Upper lobe of left lung (tissue), 6 donors: Measurements from ENCODE around the gene SPRED3. TPM values are rescaled to one million over a fixed set of nuclear protein-coding genes. Genes with fewer than 3 reads are reported as not detected.

Experiments
- ATAC-seq, 2 donors: fragments of 200-7000 bp; cut with Tn5 transposase; one replicate each; pipeline ENCODE4 v1.9.1; 2022; ENCODE audit warnings: mild to moderate bottlenecking in 2 of 2, moderate library complexity in 2 of 2; ENCODE audit not compliant: low FRiP score in 2 of 2
- DNase-seq, 2 donors: peaks; one replicate each; pipeline ENCODE4 v3.0.0-alpha.2; 2019 to 2020
- H3K27ac ChIP-seq, 4 donors: fragments of 200-600 bp; sonication (generic); one replicate each; pipeline ENCODE4 v1.5.1; 2016 to 2019
- H3K27me3 ChIP-seq, 4 donors: fragments of 200-600 bp; sonication (generic); one replicate each; pipeline ENCODE4 v1.5.1; 2017 to 2019
- H3K36me3 ChIP-seq, 4 donors: fragments of 200-600 bp; sonication (generic); one replicate each; pipeline ENCODE4 v1.5.1; 2016 to 2019
- H3K4me1 ChIP-seq, 4 donors: fragments of 200-600 bp; sonication (generic); one replicate each; pipeline ENCODE4 v1.5.1; 2018 to 2019
- H3K4me3 ChIP-seq, 4 donors: fragments of 200-600 bp; sonication (generic); one replicate each; pipeline ENCODE4 v1.5.1; 2017 to 2019; ENCODE audit warnings: mild to moderate bottlenecking in 2 of 4, moderate library complexity in 1 of 4
- H3K9me3 ChIP-seq, 4 donors: fragments of 200-600 bp; sonication (generic); one replicate each; pipeline ENCODE4 v1.5.1; 2018 to 2019
- EP300 ChIP-seq, 4 donors: sonication (generic); formaldehyde crosslinking; IDR thresholded peaks; one replicate each; pipeline ENCODE4 v1.5.1; 2017; ENCODE audit warnings: antibody characterized with exemption in 4 of 4, control low read depth in 2 of 4
- POLR2A ChIP-seq, 4 donors: fragments of 450-650 bp; IDR thresholded peaks; one replicate each; pipeline ENCODE4 v1.5.1; 2016 to 2017; ENCODE audit warnings: antibody characterized with exemption in 4 of 4, mild to moderate bottlenecking in 2 of 4
- POLR2AphosphoS5 ChIP-seq, 2 donors: sonication (generic); formaldehyde crosslinking; IDR thresholded peaks; one replicate each; pipeline ENCODE4 v1.5.1; 2017; ENCODE audit warnings: antibody characterized with exemption in 2 of 2
- WGBS, 2 donors: methylation state at CpG; one replicate each; pipeline ENCODE4 v1.1.5; 2017 to 2018; 5-methylcytosine and 5-hydroxymethylcytosine counted together
- total RNA-seq, 6 donors: library from RNA; depleted of rRNA in 4 of 6; stranded (reverse); fragments of >200 nt in 4 of 6; gene quantifications; one replicate each; pipeline versions ENCODE4 v1.1.0 to v1.2.1, GENCODE V29; 2016 to 2021
- TF ChIP-seq, protein P1 (sequence below), 6 experiments: fragments of 450-650 bp in 4 of 6; fragments of 200-600 bp in 2 of 6; sonication (generic) in 2 of 6; IDR thresholded peaks; one replicate each; pipeline ENCODE4 v1.5.1; 2016 to 2019; ENCODE audit warnings: antibody characterized with exemption in 6 of 6
- donor health status: DM: no; HTN: no; CAD: no; lungs with moderate emphysema.
- donor health status: DM: no; HTN: yes; CAD: no; lungs with severe emphysema.

SPRED3 gene
- total RNA-seq, 6 donors from 2014 or later = 0.11 to 2.1 (median 0.85) TPM

DNA sequence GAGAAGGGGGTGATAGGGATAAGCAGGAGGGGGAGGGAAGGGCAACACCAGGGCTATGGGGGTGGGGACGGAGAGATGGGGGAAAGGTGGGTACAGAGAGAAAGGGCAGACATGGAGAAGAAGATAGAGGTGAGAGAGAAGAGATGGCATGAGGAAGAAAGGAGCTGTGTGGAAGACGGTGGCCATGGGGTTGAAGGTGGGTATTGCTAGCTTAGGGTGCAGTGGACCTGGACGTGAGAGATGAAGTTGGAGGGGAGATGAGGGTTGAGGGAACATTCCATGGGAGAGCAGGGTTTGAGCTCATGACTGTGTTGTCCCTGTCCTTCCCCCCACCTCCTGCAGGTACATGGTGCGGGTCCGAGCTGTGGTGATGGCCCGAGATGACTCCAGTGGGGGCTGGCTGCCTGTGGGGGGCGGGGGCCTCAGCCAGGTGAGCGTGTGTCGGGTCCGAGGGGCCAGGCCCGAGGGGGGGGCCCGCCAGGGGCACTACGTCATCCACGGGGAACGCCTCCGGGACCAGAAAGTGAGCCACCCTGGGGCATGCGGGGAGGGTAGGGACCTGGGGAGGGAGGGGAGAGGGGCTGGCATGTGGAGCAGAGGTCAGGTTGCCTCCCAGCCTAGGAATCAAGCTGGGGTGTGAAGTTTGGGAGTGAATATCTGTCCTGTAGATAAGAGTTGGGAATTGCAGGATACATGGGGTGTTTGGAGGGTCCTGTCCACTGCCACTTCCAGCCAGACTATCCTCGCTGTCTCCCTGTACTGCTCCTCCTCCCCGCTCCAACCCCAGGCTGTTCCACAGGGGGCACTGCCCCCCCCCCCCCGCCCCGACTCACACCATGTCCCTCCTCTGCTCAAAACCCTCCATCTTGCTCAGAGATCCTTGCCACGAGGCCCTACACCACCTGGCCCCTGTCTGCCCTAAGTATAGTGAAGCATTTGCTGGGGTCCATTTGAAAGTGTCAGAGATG lies 1.7 kb downstream of the SPRED3 start:
- no peak overlapping the region for H3K4me3 ChIP-seq

DNA sequence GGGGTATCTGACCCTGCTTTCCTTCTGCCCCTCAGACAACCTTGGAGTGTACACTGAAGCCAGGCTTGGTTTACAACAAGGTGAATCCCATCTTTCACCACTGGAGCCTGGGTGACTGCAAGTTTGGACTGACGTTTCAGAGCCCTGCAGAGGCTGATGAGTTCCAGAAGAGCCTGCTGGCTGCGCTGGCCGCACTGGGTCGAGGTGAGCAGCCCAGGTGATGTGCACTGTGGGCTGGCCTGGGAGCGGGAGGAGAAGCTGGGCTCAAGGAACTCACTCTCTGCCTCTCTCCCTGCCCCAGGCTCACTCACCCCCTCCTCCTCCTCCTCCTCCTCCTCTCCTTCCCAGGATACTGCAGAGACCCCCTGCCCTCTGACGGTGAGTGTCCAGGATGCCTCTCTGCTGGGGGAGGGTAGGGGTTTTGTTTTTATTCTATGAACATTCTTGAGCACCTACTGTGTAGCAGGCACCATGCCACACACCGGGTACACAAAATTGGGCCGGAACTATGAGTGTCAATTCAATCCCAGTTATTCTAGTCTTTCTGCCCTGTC lies 3.5 kb downstream of the SPRED3 start:
- H3K36me3 ChIP-seq = no peaks in the 10 kb centered on the region
- no peaks in the 10 kb centered on the region for H3K9me3 ChIP-seq
- H3K4me1 ChIP-seq = peaks cover 22 to 47% (median 26%) of the 10 kb centered on the region in 4 donors
- H3K27me3 ChIP-seq = peaks cover 0 to 39% (median 11%) of the 10 kb centered on the region in 4 donors
- TF ChIP-seq, protein P1, sequence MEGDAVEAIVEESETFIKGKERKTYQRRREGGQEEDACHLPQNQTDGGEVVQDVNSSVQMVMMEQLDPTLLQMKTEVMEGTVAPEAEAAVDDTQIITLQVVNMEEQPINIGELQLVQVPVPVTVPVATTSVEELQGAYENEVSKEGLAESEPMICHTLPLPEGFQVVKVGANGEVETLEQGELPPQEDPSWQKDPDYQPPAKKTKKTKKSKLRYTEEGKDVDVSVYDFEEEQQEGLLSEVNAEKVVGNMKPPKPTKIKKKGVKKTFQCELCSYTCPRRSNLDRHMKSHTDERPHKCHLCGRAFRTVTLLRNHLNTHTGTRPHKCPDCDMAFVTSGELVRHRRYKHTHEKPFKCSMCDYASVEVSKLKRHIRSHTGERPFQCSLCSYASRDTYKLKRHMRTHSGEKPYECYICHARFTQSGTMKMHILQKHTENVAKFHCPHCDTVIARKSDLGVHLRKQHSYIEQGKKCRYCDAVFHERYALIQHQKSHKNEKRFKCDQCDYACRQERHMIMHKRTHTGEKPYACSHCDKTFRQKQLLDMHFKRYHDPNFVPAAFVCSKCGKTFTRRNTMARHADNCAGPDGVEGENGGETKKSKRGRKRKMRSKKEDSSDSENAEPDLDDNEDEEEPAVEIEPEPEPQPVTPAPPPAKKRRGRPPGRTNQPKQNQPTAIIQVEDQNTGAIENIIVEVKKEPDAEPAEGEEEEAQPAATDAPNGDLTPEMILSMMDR (IDR thresholded peaks at IDR 0.05) = no peak
- no peak for TF ChIP-seq EP300 (IDR thresholded peaks at IDR 0.05)
- H3K27ac ChIP-seq = no peak overlapping the region
- ATAC-seq (no peak), DNase-seq (no peak)
- H3K4me3 ChIP-seq = no peak overlapping the region
- 41 to 60% methylated on average over 6 to 8 of the region's 8 CpGs for WGBS, 2 donors

More for the DNA sequence above, 1.7 kb downstream of the SPRED3 start:
- peaks cover 0 to 25% (median 4%) of the 10 kb centered on the region in 4 donors for H3K27me3 ChIP-seq
- H3K4me1 ChIP-seq = peaks cover 33 to 54% (median 38%) of the 10 kb centered on the region in 4 donors
- DNase-seq = no peak
- ATAC-seq = no peak
- H3K27ac ChIP-seq = no peak overlapping the region
- 41 to 42% methylated on average over 19 to 20 of the region's 22 CpGs for WGBS, 2 donors
- peaks cover 0 to 4% (median 2%) of the 10 kb centered on the region in 4 donors for H3K36me3 ChIP-seq
- TF ChIP-seq POLR2A (IDR thresholded peaks at IDR 0.05) = no peak
- TF ChIP-seq, protein P1 (IDR thresholded peaks at IDR 0.05) = no peak
- TF ChIP-seq EP300 (IDR thresholded peaks at IDR 0.05) = no peak
- TF ChIP-seq POLR2AphosphoS5 (IDR thresholded peaks at IDR 0.05) = no peak
- no peaks in the 10 kb centered on the region for H3K9me3 ChIP-seq

GRCh38 chr19:38392707-38393308 lies 4.3 kb downstream of the SPRED3 start:
- 63 to 69% methylated on average over 6 of the region's 6 CpGs for WGBS, 2 donors
- TF ChIP-seq POLR2AphosphoS5 (IDR thresholded peaks at IDR 0.05) (no peak), EP300 (IDR thresholded peaks at IDR 0.05) (no peak), POLR2A (IDR thresholded peaks at IDR 0.05) (no peak)
- TF ChIP-seq, protein P1 (IDR thresholded peaks at IDR 0.05) = no peak
- no peak for DNase-seq
- no peak for ATAC-seq
- H3K9me3 ChIP-seq = no peaks in the 10 kb centered on the region
- no peaks in the 10 kb centered on the region for H3K36me3 ChIP-seq
- peaks cover 0 to 46% (median 11%) of the 10 kb centered on the region in 4 donors for H3K27me3 ChIP-seq
- no peak overlapping the region for H3K4me3 ChIP-seq
- peaks cover 15 to 39% (median 19%) of the 10 kb centered on the region in 4 donors for H3K4me1 ChIP-seq
- H3K27ac ChIP-seq = no peak overlapping the region

GRCh38 chr19:38394488-38394887 lies 6.0 kb downstream of the SPRED3 start:
- H3K4me3 ChIP-seq = no peak overlapping the region

More at GRCh38 chr19:38394488-38394887, 6.0 kb downstream of the SPRED3 start:
- no peak for TF ChIP-seq POLR2A (IDR thresholded peaks at IDR 0.05)
- TF ChIP-seq, protein P1 (IDR thresholded peaks at IDR 0.05) = no peak
- TF ChIP-seq EP300 (IDR thresholded peaks at IDR 0.05) = no peak
- TF ChIP-seq POLR2AphosphoS5 (IDR thresholded peaks at IDR 0.05) = no peak
- DNase-seq (peak in 1 of 2 donors; percentile 87), ATAC-seq (peak in 1 of 2 donors; percentile 15)
- Histone ChIP-seq H3K27ac (no peak overlapping the region), H3K9me3 (no peaks in the 10 kb centered on the region), H3K36me3 (no peaks in the 10 kb centered on the region), H3K4me1 (peaks cover 0 to 22% (median 2%) of the 10 kb centered on the region in 4 donors), H3K27me3 (peaks cover 0 to 42% (median 8%) of the 10 kb centered on the region in 4 donors)
- 10 to 33% methylated on average over 3 to 12 of the region's 30 CpGs for WGBS, 2 donors
